ENCODE results near the gene SMYD3. TPM values are rescaled to one million over a fixed set of nuclear protein-coding genes. Genes with fewer than 3 reads are reported as not detected.
A peak's percentile ranks its signal among the peaks of the same experiment; 100 is the strongest.

SMYD3 gene
- total and polyA plus RNA-seq, 2 of the 13 experiments (the other 11 are each of a cell fraction or from before 2014, with no cell fraction given) = 27.7 to 35.8 TPM

DNA sequence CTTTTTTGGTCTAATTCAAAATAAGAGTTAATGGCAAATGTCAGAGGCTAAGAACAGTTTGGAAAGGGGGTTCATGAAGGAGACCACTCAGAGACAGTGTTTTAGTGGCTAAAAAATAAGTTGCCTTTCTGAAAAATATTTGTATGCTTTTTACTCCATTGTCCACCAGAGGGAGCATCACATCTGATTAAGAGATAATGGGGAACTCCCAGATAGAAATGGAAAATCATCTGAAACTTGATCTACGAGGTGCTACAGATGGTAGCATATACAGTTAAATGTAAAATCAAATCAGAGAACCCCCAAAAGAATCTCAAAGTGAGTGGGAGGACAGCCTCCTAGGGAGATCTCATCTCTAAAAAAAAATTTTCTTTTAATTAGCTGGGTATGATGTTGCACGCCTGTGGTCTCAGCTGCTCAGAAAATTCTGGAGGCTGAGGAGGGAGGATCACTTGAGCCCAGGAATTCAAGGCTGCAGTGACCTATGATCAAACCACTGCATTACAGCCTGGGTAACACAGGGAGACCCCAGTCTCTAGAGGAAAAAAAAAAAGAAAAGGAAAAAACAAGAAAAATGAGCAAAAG is 9.7 kb downstream of the SMYD3 start (continued):
- TF ChIP-seq, protein P1, sequence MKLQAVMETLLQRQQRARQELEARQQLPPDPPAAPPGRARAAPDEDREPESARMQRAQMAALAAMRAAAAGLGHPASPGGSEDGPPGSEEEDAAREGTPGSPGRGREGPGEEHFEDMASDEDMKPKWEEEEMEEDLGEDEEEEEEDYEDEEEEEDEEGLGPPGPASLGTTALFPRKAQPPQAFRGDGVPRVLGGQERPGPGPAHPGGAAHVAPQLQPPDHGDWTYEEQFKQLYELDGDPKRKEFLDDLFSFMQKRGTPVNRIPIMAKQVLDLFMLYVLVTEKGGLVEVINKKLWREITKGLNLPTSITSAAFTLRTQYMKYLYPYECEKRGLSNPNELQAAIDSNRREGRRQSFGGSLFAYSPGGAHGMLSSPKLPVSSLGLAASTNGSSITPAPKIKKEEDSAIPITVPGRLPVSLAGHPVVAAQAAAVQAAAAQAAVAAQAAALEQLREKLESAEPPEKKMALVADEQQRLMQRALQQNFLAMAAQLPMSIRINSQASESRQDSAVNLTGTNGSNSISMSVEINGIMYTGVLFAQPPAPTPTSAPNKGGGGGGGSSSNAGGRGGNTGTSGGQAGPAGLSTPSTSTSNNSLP (IDR thresholded peaks at IDR 0.05; ENCODE audit: low read depth, low read length) = peak; percentile 76; the same call in 1 of the 2 replicates
- TF ChIP-seq ZNF251 (CRISPR knock-in tag; IDR thresholded peaks at IDR 0.05) = no peak
- no peak for TF ChIP-seq ZKSCAN1 (IDR thresholded peaks at IDR 0.05; ENCODE audit: low read length)
- no peak for TF ChIP-seq ATF4 (CRISPR knock-in tag; IDR thresholded peaks at IDR 0.05)
- TF ChIP-seq ZBTB39 (CRISPR knock-in tag; IDR thresholded peaks at IDR 0.05) = no peak
- TF ChIP-seq CERS6 (CRISPR knock-in tag; IDR thresholded peaks at IDR 0.05) = no peak
